ENCODE data around the gene IL25.
"Not testable (repeated sequence)": the region's sequence is repeated elsewhere in the genome, so short reads cannot be mapped to it uniquely, and the experiment has no call there.

The IL25 gene

GRCh38 chr14:23372509-23372908 lies at the start of gene IL25:
TSS of gene IL25 (plus strand) at chr14:23372809.
- DNase-seq (ENCODE audit: low read depth, low spot score), result no peak

- DNase-seq (ENCODE audit: low read depth, low spot score), result no peak
Observed at GRCh38 chr14:23323838-23324454, 48.7 kb upstream of the IL25 start.

GRCh38 chr14:23324455-23324846 lies 48.2 kb upstream of the IL25 start:
- DNase-seq (ENCODE audit: low read depth, low spot score), result no peak

GRCh38 chr14:23324993-23325392 lies 47.6 kb upstream of the IL25 start:
- no peak for DNase-seq (ENCODE audit: low read depth, low spot score)

GRCh38 chr14:23325746-23326145 lies 46.9 kb upstream of the IL25 start:
- not testable (repeated sequence) for DNase-seq (ENCODE audit: low read depth, low spot score)

- no peak for DNase-seq (ENCODE audit: low read depth, low spot score)
Observed at GRCh38 chr14:23326491-23327332, 45.9 kb upstream of the IL25 start.

GRCh38 chr14:23327947-23328744 lies 44.5 kb upstream of the IL25 start:
- peak; percentile 43 for DNase-seq (ENCODE audit: low read depth, low spot score)

GRCh38 chr14:23335623-23336022 lies 37.0 kb upstream of the IL25 start:
- DNase-seq (ENCODE audit: low read depth, low spot score), result no peak

GRCh38 chr14:23339506-23340268 lies 32.9 kb upstream of the IL25 start:
- DNase-seq (ENCODE audit: low read depth, low spot score), result no peak

GRCh38 chr14:23344481-23344880 lies 28.1 kb upstream of the IL25 start:
- DNase-seq (ENCODE audit: low read depth, low spot score), result no peak

- DNase-seq (ENCODE audit: low read depth, low spot score), result peak; percentile 47
Observed at GRCh38 chr14:23345987-23346692, 26.5 kb upstream of the IL25 start.

- DNase-seq (ENCODE audit: low read depth, low spot score), result peak; percentile 31
Observed at GRCh38 chr14:23346693-23347405, 25.8 kb upstream of the IL25 start.

- no peak for DNase-seq (ENCODE audit: low read depth, low spot score)
Observed at GRCh38 chr14:23347406-23348296, 25.0 kb upstream of the IL25 start.

GRCh38 chr14:23348297-23348655 lies 24.3 kb upstream of the IL25 start:
- no peak for DNase-seq (ENCODE audit: low read depth, low spot score)

GRCh38 chr14:23349156-23349845 lies 23.3 kb upstream of the IL25 start:
- no peak for DNase-seq (ENCODE audit: low read depth, low spot score)

GRCh38 chr14:23351681-23352505 lies 20.7 kb upstream of the IL25 start:
- DNase-seq (ENCODE audit: low read depth, low spot score), result peak; percentile 42

- peak; percentile 90 for DNase-seq (ENCODE audit: low read depth, low spot score)
Observed at GRCh38 chr14:23352506-23353432, 19.8 kb upstream of the IL25 start, which contains the start of gene SLC22A17. TSS of gene SLC22A17 (minus strand) at chr14:23352887.

Measured in ELF-1 (cell line).